GM18507 (cell line): ENCODE data around the gene CRYBG2.
"Not testable (repeated sequence)": the region's sequence is repeated elsewhere in the genome, so short reads cannot be mapped to it uniquely, and the experiment has no call there.

Experiments used
- DNase-seq: peaks from one replicate; pipeline ENCODE4 v3.0.0; 2011; ENCODE audit warnings: low read depth; ENCODE audit not compliant: insufficient read length; ENCODE audit errors: extremely low spot score
- FAIRE-seq: peaks from 2 replicates; lab custom pipeline; 2011; peaks lifted over from hg19 to GRCh38; lab: Jason Lieb, UNC

Gene CRYBG2

GRCh38 chr1:26327956-26328362 lies 26.0 kb downstream of the CRYBG2 start:
- no peak for FAIRE-seq
- DNase-seq: no peak

GRCh38 chr1:26324550-26324949 lies 29.4 kb downstream of the CRYBG2 start:
- DNase-seq (no peak), FAIRE-seq (no peak)

GRCh38 chr1:26323382-26323781 lies 30.5 kb downstream of the CRYBG2 start:
- DNase-seq (no peak), FAIRE-seq (no peak)

GRCh38 chr1:26322042-26322331 lies 31.9 kb downstream of the CRYBG2 start:
- no peak for FAIRE-seq
- DNase-seq: no peak

- peak; percentile 98 for FAIRE-seq
- peak; percentile 76 for DNase-seq
Observed at GRCh38 chr1:26321315-26322041, 32.5 kb downstream of the CRYBG2 start.

GRCh38 chr1:26320896-26321295 lies 33.0 kb downstream of the CRYBG2 start:
- no peak for FAIRE-seq

GRCh38 chr1:26318338-26319064 lies 35.4 kb downstream of the CRYBG2 start:
- DNase-seq (peak; percentile 37), FAIRE-seq (peak; percentile 93)

More at GRCh38 chr1:26320896-26321295, 33.0 kb downstream of the CRYBG2 start:
- DNase-seq: no peak

GRCh38 chr1:26317612-26318337 lies 36.2 kb downstream of the CRYBG2 start, which contains the start of gene CD52:
Gene CD52, plus strand, starts transcription at chr1:26317958. Its CDS starts 60 bp downstream, at chr1:26318018.
- peak; percentile 96 for FAIRE-seq
- DNase-seq: no peak

GRCh38 chr1:26317146-26317545 lies 36.8 kb downstream of the CRYBG2 start:
- DNase-seq: no peak
- FAIRE-seq: no peak

GRCh38 chr1:26315874-26316850 lies 37.8 kb downstream of the CRYBG2 start:
- FAIRE-seq (peak; percentile 87), DNase-seq (no peak)

- FAIRE-seq (peak; percentile 55), DNase-seq (no peak)
Observed at GRCh38 chr1:26314501-26314900, 39.4 kb downstream of the CRYBG2 start.

- DNase-seq, FAIRE-seq: not testable (repeated sequence)
Observed at GRCh38 chr1:26307966-26308899, 45.7 kb downstream of the CRYBG2 start.

- FAIRE-seq (peak; percentile 64), DNase-seq (no peak)
Observed at GRCh38 chr1:26307363-26307781, 46.6 kb downstream of the CRYBG2 start.

GRCh38 chr1:26306290-26307229 lies 47.4 kb downstream of the CRYBG2 start, which contains the start of gene UBXN11:
Gene UBXN11, minus strand, starts transcription at chr1:26306636. Its CDS starts 3,753 bp downstream, at chr1:26302883.
- peak; percentile 98 for FAIRE-seq

GRCh38 chr1:26305667-26306289 lies 48.2 kb downstream of the CRYBG2 start:
- no peak for DNase-seq
- FAIRE-seq: no peak

More at GRCh38 chr1:26306290-26307229, 47.4 kb downstream of the CRYBG2 start, which contains the start of gene UBXN11:
- peak; percentile 97 for DNase-seq

GRCh38 chr1:26302733-26303405 lies 51.1 kb downstream of the CRYBG2 start:
- DNase-seq (no peak), FAIRE-seq (no peak)
